GM18520 (cell line): ENCODE data around the gene UBA3.

Source experiments
- ATAC-seq: cut with Tn5 transposase; IDR thresholded peaks from one replicate; pipeline ENCODE4 v1.9.1; 2021; ENCODE audit not compliant: unreplicated experiment

The UBA3 gene

GRCh38 chr3:69099576-69099975 is 19.4 kb upstream of the UBA3 start:
- no peak for ATAC-seq

- ATAC-seq = no peak
Observed at GRCh38 chr3:69097407-69098086, 17.4 kb upstream of the UBA3 start.

- ATAC-seq = no peak
Observed at GRCh38 chr3:69096299-69096698, 16.1 kb upstream of the UBA3 start.

GRCh38 chr3:69095636-69096035 is 15.5 kb upstream of the UBA3 start:
- no peak for ATAC-seq

- ATAC-seq = no peak
Observed at GRCh38 chr3:69094467-69095205, 14.5 kb upstream of the UBA3 start.

- peak; percentile 82 for ATAC-seq
Observed at GRCh38 chr3:69092030-69092516, 11.9 kb upstream of the UBA3 start.

- no peak for ATAC-seq
Observed at GRCh38 chr3:69091389-69092029, 11.3 kb upstream of the UBA3 start.

GRCh38 chr3:69090021-69090420 is 9.9 kb upstream of the UBA3 start:
- no peak for ATAC-seq

- ATAC-seq = no peak
Observed at GRCh38 chr3:69088063-69088462, 7.9 kb upstream of the UBA3 start.

- no peak for ATAC-seq
Observed at GRCh38 chr3:69087030-69087791, 7.0 kb upstream of the UBA3 start.

- no peak for ATAC-seq
Observed at GRCh38 chr3:69085833-69086722, 5.9 kb upstream of the UBA3 start.

GRCh38 chr3:69085168-69085832 is 5.1 kb upstream of the UBA3 start:
- ATAC-seq = no peak

GRCh38 chr3:69084326-69085167 is 4.4 kb upstream of the UBA3 start, which contains the start of gene ARL6IP5:
ARL6IP5 (plus strand) TSS chr3:69084937; CDS start chr3:69085048, 111 bp downstream.
- ATAC-seq = peak; percentile 34

- ATAC-seq = peak; percentile 54
Observed at GRCh38 chr3:69082805-69083204, 2.6 kb upstream of the UBA3 start.

- ATAC-seq = no peak
Observed at GRCh38 chr3:69082361-69082760, 2.2 kb upstream of the UBA3 start.

GRCh38 chr3:69081583-69082262 is 1.6 kb upstream of the UBA3 start:
- peak; percentile 17 for ATAC-seq

- no peak for ATAC-seq
Observed at GRCh38 chr3:69079269-69080159, 651 bp downstream of the UBA3 start.
